COLO829 (cell line): Measurements from ENCODE around the gene CXCL10.
"Not testable (repeated sequence)": the region's sequence is repeated elsewhere in the genome, so short reads cannot be mapped to it uniquely, and the experiment has no call there.

Source experiments
- DNase-seq: peaks from one replicate; pipeline ENCODE4 v3.0.0; 2012; ENCODE audit warnings: low spot score

Gene CXCL10

DNA sequence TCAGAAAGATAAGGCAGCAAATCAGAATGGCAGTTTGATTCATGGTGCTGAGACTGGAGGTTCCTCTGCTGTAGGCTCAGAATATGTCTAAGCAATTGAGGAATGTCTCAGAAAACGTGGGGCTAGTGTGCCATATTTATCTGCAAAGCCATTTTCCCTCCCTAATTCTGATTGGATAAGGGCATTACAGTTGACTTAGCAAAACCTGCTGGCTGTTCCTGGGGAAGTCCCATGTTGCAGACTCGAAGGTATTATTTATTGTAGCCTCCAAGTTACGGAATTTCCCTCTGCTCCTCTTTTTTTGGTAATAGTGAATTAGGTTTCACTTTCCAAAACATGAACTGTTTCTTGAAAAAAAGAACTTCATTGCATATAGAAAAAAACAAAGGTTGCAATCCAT is at the start of gene CXCL10:
CXCL10 (minus strand) TSS at position 109 of the 400 bp plus-strand sequence; CDS start at position 43, 66 bp downstream.
- DNase-seq = no peak

DNA sequence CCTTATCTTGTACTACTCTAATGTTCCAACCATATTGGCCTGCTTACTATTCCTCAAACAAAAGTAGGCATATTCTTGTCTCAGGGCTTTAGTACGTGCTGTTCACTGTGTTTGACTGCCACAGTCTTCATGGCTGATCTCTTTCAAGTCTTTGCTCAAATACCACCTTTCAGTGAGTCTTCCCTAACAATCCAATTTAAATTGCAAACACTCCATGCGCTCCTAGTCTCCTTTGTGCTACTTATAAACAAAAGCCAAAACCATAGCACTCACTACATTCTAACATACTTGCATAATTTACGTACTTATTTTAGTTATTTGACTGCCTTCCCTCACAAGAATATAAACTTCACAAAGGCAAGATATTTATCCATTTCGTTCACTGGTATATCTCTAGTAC is 49.5 kb upstream of the CXCL10 start:
- no peak for DNase-seq

DNA sequence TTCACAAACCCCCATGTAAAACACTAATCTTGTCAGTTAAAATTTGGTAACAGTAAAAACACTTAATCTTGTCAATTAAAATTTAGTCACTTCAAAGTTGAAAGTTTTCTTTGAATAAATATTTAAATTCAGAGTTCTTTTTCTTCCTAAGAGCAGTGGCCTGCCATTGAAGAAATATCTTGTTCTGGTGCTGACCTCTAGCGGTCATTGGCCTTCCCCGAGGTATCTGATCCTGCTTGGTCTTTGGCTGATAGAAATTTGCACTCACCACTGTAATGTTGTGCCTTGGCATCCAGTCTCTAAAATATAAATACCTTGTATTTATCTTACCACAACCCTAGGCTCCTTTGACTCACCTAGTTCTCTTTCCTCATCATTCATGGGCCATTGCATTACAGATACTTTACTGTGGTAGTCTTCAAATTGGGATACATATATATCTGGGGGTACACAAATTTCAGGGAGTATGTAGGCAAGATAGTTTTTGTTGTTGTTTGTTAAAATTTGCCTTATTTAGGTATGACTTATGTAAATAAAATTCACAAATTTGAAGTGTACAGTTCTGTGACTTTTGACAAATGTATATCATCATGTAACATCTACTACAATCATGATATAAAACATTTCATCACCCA is 44.5 kb upstream of the CXCL10 start:
- peak; percentile 83 for DNase-seq

DNA sequence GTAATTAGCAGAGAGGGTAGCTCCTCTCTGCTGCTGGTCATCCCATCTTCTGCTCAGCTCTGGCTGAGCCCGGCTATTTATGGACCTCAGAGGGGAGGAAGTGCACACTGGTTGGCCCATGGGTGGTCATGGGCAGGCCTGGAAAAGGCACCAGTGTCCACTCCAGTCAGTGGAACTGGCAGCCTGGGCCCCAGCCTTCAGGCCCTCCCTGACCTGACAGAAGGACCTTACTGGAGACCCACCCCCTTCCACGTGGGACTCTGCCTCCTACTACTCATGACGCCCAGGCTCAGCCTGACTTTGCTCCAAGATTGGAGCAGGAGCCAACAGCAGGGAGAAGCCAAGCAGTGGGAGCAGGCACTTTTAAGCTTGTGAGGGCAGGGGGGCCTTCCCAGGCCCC is 43.2 kb upstream of the CXCL10 start:
- no peak for DNase-seq

DNA sequence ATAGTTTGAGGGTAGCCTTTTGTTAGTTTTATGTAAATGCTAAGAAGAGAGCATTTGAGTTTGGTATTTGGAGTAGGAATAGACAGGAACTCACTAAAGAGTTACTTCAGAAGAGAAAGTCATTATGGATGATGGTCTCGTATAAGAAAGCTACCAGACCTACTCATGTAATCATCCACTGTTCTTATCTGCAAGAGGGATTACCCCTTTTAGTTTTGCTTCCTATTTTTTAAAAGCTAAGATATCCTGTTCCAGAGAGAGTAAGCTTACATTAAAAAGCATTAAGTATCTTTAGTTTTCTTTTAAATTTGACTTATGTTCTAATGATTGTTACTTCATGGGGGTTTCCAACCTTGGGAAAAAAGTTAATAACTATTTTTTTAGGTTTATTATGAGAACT is 38.7 kb upstream of the CXCL10 start:
- no peak for DNase-seq

DNA sequence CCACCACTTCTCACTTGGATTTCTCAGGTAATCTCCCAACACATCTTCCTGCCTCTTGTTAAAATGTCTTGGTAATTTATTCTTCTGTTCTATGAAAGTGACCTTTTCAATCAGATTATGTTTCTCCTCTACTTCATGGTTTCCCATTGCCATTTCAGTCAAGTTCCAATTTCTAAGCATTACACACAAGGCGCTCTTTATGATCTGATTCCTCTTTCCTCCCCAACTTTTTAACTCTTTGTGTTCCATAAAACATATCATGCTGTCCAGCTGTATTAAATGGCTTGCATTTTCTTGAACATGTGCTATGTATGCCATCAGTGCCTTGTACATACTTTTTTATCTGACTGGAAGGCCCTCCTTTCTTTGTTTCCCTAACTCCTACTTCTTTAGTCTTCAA is 38.1 kb upstream of the CXCL10 start:
- DNase-seq = peak; percentile 64

DNA sequence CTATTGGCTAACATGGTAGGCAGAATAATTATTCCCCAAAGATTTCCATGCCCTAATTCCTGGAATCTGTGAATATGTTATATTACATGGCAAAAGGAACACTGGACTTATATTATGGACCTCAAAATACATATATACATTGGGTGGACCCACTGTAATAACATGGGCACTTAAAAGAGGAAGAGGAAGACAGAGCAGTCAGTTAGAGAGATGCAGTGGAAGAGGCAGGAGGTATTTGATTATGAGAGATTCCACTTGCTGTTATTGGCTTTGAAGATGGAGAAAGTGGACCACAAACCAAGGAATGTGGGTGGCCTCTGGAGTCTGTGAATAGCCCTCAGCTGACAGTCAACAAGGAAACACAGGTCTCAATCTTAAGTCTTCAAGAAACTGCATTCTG is 37.2 kb upstream of the CXCL10 start:
- no peak for DNase-seq

DNA sequence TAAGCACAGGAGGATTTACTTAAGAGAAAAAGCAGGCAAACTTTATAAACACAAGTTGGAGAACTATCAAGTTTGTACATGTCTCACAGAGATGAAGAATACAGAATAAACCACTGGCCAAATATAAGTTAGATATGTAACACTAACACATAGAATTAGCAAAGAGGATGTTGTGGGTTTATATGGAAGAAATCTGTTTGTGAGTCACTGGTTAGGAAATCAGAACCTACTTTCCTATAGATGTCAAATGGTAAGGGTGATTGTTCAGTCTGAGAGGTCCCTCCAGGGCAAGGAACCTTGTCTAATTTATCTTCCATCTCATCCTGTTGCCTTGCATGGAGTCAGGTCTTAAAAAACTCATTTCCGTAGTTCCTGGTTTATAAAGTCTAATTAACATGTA is 36.5 kb upstream of the CXCL10 start:
- peak; percentile 56 for DNase-seq

DNA sequence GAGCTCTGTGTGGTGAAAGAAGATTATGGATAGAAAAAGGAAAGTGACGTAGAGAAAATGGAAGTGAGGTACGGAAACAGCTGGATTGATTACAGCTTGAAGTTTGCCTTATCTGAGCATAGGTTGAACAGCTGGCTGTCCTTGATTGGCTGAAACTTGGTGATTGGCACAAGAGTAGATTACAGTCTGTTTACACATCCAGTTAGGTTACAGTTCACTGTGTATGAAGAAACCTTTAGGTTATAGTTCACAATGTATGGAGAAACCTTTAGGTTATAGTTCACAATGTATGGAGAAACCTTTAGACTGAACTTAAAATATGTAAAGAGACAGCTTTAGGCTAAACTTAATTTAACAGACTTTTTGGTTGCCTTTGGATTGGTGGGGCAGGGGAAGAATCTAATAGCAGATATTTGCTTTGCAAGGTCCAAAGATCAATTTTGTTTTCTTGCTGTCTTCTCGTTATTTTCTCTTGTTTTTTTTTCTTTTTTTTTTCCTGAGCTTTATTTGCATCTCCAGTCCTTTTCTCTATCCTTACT is 35.7 kb upstream of the CXCL10 start:
- no peak for DNase-seq

DNA sequence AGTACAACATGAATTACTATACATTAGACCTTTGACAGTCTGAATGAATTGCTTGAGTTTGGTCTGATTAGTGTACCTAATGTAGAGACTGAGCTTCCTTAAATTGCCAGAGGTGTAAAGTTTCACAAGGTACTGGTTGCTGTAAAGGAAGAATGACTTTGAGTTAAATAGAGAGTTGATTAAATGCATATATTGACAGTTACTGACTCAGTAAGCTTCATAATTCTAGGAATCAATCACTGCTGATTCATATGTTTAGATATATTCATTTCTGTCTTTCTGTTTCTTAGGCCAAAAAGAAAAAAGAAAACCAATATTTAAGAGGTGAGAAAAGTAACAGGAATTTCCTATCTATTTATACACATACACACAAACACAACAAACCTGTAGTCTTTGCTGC is 35.0 kb upstream of the CXCL10 start:
- DNase-seq = no peak

DNA sequence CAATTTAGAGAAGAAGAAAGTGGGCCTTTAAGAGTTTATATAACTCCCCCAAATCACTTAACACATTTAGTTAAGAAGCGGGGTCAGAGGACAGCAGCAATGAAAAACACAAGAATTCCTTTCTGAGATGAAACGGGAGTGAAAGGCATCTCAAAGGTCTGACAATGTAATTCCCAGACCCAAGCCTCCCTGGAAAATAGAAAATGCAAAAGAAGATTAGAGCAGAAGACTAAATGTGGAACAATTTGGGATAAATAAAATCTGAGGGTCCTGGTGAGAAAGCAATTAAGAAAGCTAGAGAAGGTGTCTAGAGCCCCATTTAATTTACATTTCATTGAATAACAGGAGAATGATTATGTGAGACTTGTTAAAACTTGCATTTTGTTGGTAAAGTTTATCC is 32.1 kb upstream of the CXCL10 start:
- no peak for DNase-seq

DNA sequence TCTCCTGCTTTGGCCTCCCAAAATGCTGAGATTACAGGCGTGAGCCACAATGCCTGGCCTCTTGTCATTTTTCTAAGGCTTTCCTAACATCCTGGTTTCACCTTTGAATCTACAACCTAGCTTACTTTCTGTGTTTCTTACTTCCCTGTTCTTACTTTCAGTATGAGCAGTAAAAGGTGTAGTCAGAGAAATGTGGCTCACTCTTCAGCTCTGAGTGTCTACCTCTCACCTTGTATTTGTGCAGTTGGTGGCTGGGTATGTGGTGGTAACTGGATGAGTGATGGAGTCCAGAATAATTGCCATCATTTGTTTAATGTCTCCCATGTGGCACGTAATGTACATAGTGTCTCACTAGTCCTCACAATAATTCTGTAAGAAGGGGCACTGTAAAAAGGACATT is 31.7 kb upstream of the CXCL10 start:
- no peak for DNase-seq

DNA sequence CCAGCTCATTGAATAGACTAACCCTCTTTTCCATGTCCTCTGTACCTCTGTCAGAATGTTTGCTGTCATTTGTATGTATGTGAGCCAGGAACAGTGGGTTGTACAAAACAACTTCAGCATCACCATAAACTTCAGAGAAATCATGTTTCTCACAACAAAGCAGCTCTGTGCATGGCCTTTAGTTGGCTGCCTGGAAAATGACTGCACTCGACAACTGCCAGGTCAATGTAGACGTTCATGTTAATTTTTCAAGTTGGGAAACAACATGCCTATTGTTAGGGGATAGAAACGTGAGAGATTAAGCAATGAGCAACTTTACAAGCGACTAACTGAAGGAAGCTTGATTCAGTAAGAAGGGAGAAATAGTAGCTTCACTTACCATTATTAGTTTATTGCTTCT is 30.4 kb upstream of the CXCL10 start:
- DNase-seq = peak; percentile 95

DNA sequence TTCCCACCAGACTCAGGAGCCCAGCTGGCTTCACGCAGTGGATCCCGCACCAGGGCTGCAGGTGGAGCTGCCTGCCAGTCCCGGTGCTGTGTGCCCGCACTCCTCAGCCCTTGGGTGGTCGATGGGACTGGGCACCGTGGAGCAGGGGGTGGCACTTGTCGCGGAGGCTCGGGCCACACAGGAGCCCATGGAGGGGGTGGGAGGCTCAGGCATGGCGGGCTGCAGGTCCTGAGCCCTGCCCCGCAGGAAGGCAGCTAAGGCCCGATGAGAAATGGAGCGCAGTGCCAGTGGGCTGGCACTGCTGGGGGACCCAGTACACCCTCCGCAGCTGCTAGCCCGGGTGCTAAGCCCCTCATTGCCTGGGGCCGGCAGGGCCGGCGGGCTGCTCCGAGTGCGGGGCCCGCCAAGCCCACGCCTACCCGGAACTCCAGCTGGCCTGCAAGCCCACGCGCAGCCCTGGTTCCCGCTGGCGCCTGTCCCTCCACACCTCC is 27.3 kb upstream of the CXCL10 start:
- DNase-seq = not testable (repeated sequence)

DNA sequence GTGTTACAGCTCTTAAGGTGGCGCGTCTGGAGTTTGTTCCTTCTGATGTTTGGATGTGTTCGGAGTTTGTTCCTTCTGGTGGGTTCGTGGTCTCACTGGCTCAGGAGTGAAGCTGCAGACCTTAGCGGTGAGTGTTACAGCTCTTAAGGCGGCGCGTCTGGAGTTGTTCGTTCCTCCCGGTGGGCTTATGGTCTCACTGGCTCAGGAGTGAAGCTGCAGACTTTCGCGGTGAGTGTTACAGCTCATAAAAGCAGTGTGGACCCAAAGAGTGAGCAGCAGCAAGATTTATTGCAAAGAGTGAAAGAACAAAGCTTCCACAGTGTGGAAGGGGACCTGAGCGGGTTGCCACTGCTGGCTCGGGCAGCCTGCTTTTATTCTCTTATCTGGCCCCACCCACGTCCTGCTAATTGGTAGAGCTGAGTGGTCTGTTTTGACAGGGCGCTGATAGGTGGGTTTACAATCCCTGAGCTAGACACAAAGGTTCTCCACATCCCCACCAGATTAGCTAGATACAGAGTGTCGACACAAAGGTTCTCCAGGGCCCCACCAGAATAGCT is 26.6 kb upstream of the CXCL10 start:
- not testable (repeated sequence) for DNase-seq

DNA sequence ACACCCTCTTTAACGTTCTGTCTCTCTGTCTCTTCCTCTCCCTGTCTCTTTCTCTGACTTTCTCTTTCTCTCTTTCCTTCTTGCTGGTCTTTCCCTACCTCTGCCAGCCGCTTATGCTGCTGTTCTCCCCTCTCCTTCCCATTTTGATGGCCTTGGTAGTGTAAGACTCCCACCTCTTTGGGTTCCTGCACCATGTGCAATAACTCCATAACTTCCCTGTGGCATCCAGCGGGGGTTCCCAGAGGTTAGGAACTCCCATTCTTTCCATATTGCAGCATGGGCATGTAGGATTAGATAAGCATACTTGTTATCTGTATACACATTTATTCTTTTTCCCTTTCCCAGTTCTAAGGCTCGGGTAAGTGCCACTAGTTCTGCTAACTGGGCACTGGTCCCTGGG is 21.4 kb upstream of the CXCL10 start:
- DNase-seq = not testable (repeated sequence)

DNA sequence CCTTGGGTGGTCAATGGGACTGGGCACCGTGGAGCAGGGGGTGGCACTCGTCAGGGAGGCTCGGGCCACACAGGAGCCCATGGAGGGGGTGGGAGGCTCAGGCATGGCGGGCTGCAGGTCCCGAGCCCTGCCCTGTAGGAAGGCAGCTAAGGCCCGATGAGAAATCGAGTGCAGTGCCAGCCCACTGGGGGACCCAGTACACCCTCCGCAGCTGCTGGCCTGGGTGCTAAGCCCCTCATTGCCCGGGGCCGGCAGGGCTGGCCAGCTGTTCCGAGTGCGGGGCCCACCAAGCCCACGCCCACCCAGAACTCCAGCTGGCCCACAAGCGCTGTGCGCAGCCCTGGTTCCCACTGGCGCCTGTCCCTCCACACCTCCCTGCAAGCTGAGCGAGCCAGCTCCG is 20.0 kb upstream of the CXCL10 start:
- not testable (repeated sequence) for DNase-seq

DNA sequence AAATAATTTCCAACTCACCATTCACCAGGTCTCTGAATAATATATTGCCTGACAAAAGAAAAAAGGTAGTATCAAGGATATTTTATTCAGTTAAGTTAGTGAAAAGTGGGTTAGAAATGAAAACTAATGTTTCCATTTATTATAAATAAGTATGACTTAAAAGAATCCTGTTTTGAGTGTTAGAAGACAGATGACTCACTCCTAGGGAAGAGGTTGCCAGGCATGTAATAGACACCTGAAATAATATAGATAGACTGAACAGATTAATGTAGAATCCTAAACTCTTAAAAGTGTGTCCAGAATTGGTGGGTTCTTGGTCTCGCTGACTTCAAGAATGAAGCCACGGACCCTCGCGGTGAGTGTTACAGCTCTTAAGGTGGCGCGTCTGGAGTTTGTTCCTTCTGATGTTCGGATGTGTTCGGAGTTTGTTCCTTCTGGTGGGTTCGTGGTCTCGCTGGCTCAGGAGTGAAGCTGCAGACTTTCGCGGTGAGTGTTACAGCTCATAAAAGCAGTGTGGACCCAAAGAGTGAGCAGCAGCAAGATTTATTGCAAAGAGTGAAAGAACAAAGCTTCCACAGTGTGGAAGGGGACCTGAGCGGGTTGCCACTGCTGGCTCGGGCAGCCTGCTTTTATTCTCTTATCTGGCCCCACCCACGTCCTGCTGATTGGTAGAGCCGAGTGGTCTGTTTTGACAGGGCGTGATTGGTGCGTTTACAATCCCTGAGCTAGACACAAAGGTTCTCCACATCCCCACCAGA is 19.1 kb upstream of the CXCL10 start:
- DNase-seq = not testable (repeated sequence)

DNA sequence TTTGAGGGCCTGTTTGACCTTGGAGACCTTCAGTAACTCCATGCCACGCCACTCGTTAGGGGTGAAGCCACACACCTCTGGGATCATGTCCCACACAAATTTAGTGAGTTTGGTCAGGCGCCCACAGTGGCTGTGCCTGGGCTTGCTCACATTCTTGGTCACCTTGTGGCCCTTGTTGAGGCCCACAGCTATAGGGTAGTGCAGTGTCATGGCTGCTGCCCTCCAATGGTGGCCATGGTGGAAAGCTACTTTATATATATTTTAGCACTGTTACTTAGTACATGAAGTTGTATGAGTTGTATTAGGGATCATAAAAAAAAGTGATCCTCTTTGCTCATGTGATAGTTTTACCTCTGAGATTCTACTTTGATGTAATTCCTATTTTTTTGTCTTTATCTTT is 13.6 kb upstream of the CXCL10 start:
- no peak for DNase-seq

DNA sequence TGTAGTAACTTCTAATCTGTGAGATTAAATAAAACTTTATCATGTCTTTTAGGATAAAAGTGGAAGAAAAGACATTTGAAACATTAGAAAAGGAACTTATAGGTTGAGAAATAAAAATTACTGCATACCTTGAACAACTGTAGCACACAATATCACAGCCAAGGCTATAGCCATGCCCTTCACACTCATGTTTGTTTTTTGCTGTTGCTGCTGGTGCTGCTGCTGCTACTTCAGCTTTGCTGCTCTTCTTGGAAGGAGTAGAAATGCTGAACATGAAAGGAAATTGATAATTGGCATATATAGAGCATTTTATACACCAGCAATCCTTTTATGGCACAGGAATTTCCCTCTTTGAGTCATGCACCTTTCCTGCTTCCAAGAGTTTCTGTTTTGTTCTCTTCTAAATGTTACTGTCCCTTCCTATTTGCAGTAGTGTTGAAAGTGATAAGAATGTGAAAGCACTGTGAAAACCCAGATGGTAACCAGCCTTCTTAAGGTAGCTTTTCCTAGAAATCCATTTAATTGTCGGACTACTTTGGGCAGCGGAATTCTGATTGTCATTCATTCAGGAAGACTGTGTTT is 12.6 kb upstream of the CXCL10 start, which contains the start of gene CXCL11:
CXCL11 (minus strand) TSS at position 272 of the 582 bp plus-strand sequence; CDS start at position 189, 83 bp downstream.
- no peak for DNase-seq

DNA sequence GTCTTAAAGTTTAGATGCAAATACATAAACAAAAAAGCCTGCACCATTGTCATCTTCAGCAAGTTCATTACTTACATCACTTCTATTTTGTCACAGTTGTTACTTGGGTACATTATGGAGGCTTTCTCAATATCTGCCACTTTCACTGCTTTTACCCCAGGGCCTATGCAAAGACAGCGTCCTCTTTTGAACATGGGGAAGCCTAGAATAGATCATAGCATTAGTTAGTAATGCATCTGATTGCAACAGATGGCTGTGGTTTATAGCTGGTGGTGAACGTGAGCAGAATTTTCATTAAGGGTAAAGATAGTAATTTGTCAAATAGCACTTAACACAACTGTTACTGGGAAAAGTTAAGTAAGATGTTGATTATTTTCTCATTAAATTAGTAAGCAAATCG is 11.8 kb upstream of the CXCL10 start:
- DNase-seq = no peak

DNA sequence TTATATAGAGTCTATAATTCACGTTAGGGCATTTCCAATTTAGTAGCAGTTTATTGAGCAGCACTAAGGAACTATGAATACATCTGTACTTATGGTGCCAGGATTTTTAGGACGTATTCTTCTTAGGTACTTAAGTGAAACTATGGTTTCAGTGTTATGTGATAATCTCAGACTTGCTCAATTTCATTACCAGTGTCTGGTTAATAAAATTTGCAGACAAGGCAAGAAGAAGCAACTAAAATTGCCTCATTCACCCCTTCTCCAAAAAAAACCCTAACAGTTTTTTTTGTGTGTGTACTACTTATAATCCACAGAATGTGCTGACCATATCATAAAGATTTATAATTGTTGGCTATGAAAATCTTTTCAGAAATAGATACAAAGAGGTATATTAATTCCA is 6.0 kb upstream of the CXCL10 start:
- DNase-seq = no peak

DNA sequence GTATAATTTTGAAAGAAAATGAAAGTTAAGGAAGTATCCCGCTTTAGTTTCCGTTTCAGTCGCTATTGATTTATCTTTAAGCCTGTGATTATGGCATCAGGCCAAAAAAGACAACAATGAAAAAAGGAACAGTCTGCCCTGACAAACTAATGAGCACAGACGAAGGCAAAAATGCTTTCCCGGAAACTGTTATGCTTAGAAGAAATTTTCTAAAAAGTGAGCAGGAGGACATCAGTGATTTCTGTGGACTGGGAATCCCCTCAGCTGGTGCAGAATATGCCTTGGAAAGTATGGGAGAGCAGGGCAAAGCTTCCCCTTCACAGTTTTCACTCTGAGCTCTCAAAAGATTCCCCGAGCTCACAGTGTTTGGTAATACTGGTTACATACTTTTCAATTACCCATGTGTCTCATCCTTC is 5.1 kb upstream of the CXCL10 start:
- no peak for DNase-seq
